H1 (cell line): ENCODE measurements around the gene CHRNA4. TPM values are rescaled to one million over a fixed set of nuclear protein-coding genes. Genes with fewer than 3 reads are reported as not detected.

Source experiments
- CTCF ChIA-PET: fragments of 300-600 bp; sonication (Branson Sonifier 250); formaldehyde crosslinking; loops from one replicate; lab custom pipeline; 2021; ENCODE audit not compliant: partially characterized antibody; lab: Charles Lee
- POLR2A ChIA-PET: fragments of 300-600 bp; sonication (Branson Sonifier 250); formaldehyde crosslinking; loops from one replicate; lab custom pipeline; 2021; ENCODE audit warnings: inconsistent platforms; ENCODE audit not compliant: partially characterized antibody; lab: Charles Lee
- DNase-seq, 2 experiments: peaks; one replicate each; pipeline versions ENCODE4 v3.0.0 to v3.0.0-alpha.2; 2010 to 2022; ENCODE audit warnings: low spot score in 2 of 2, low read depth in 1 of 2, mixed read lengths in 1 of 2
- FAIRE-seq: peaks from 2 replicates; lab custom pipeline; 2011; peaks lifted over from hg19 to GRCh38; lab: Jason Lieb, UNC
- H2AFZ ChIP-seq: 2 replicates; pipeline ENCODE4 v1.8.1; 2012; ENCODE audit warnings: low read length, inconsistent platforms
- H2AK5ac ChIP-seq: 2 replicates; pipeline ENCODE4 v1.6.1; 2013; ENCODE audit warnings: low read depth, low read length
- H2BK120ac ChIP-seq: replicated peaks from 2 replicates; pipeline ENCODE3; 2013; ENCODE audit warnings: low read depth, low read length, inconsistent platforms
- H2BK12ac ChIP-seq: 2 replicates; pipeline ENCODE4 v1.6.1; 2013; ENCODE audit warnings: low read depth, low read length
- H2BK15ac ChIP-seq: 2 replicates; pipeline ENCODE4 v1.6.1; 2013; ENCODE audit warnings: low read length
- H2BK20ac ChIP-seq: 2 replicates; pipeline ENCODE4 v1.6.1; 2013; ENCODE audit warnings: low read length
- H2BK5ac ChIP-seq: 2 replicates; pipeline ENCODE4 v1.6.1; 2013; ENCODE audit warnings: low read depth, low read length
- H3K14ac ChIP-seq: 2 replicates; pipeline ENCODE4 v1.6.1; 2013; ENCODE audit warnings: inconsistent platforms; ENCODE audit not compliant: insufficient read length
- H3K18ac ChIP-seq: 2 replicates; pipeline ENCODE4 v1.6.1; 2013; ENCODE audit warnings: low read length; ENCODE audit errors: extremely low read depth
- H3K23ac ChIP-seq: 2 replicates; pipeline ENCODE4 v1.6.1; 2013; ENCODE audit warnings: inconsistent platforms; ENCODE audit not compliant: insufficient read length
- H3K23me2 ChIP-seq: 2 replicates; pipeline ENCODE4 v1.6.1; 2013; ENCODE audit warnings: low read depth, low read length
- H3K27ac ChIP-seq: 2 replicates; pipeline ENCODE4 v1.6.1; 2011; ENCODE audit warnings: low read depth, low read length, inconsistent platforms
- H3K27me3 ChIP-seq, 4 experiments: replicated peaks in 1 of 4; 1 replicate in 1 of 4; 2 replicates in 3 of 4; pipeline versions ENCODE4 v1.6.1 to v1.8.1; 2011 to 2013; ENCODE audit warnings: low read length in 3 of 4, mild to moderate bottlenecking in 3 of 4, inconsistent platforms in 2 of 4, mixed read lengths in 2 of 4, moderate library complexity in 1 of 4; ENCODE audit not compliant: control insufficient read depth in 3 of 4, insufficient read depth in 3 of 4; ENCODE audit errors: extremely low read depth in 1 of 4
- H3K36me3 ChIP-seq, 4 experiments: 2 replicates each; pipeline versions ENCODE4 v1.6.1 to v1.8.1; 2011 to 2013; ENCODE audit warnings: mild to moderate bottlenecking in 4 of 4, low read length in 3 of 4, moderate library complexity in 2 of 4, control low read depth in 1 of 4, inconsistent platforms in 1 of 4; ENCODE audit not compliant: insufficient read depth in 4 of 4, control insufficient read depth in 2 of 4
- H3K4ac ChIP-seq: replicated peaks from 2 replicates; pipeline ENCODE3; 2013; ENCODE audit warnings: low read length, low read depth, mixed read lengths, inconsistent platforms; ENCODE audit not compliant: insufficient read length
- H3K4me1 ChIP-seq, 4 experiments: replicated peaks in 1 of 4; 1 replicate in 1 of 4; 2 replicates in 3 of 4; pipeline versions ENCODE4 v1.6.1 to v1.8.1; 2011 to 2013; ENCODE audit warnings: low read length in 3 of 4, inconsistent platforms in 2 of 4, mixed read lengths in 1 of 4; ENCODE audit not compliant: insufficient read depth in 4 of 4, control insufficient read depth in 3 of 4
- H3K4me2 ChIP-seq, 2 experiments: 2 replicates each; pipeline versions ENCODE4 v1.6.1 to v1.8.1; 2011 to 2013; ENCODE audit warnings: low read depth in 2 of 2, low read length in 2 of 2, control low read depth in 1 of 2, inconsistent platforms in 1 of 2, mild to moderate bottlenecking in 1 of 2; ENCODE audit not compliant: insufficient read depth in 1 of 2
- H3K4me3 ChIP-seq, 4 experiments: fragments of 200-600, 300-600 bp in 1 of 4; sonication (generic), shearing (Covaris generic), sonication (Bioruptor Twin) in 1 of 4; 2 replicates each; pipeline versions ENCODE4 v1.5.1 to v1.8.1; 2011 to 2016; ENCODE audit warnings: low read length in 4 of 4, low read depth in 3 of 4, control low read depth in 2 of 4, inconsistent platforms in 2 of 4, mild to moderate bottlenecking in 2 of 4, mixed read lengths in 1 of 4, moderate library complexity in 1 of 4; ENCODE audit not compliant: insufficient read depth in 2 of 4; ENCODE audit errors: extremely low read depth in 1 of 4
- H3K56ac ChIP-seq: replicated peaks from 2 replicates; pipeline ENCODE3; 2013; ENCODE audit warnings: low read depth, mild to moderate bottlenecking, mixed read lengths, low read length, inconsistent platforms; ENCODE audit not compliant: insufficient read length
- H3K79me1 ChIP-seq: 2 replicates; pipeline ENCODE4 v1.6.1; 2013; ENCODE audit warnings: low read depth, low read length, control low read depth
- H3K79me2 ChIP-seq, 2 experiments: 2 replicates each; pipeline versions ENCODE4 v1.6.1 to v1.8.1; 2012 to 2013; ENCODE audit warnings: low read length in 2 of 2, mild to moderate bottlenecking in 2 of 2, inconsistent platforms in 1 of 2; ENCODE audit not compliant: insufficient read depth in 2 of 2, control insufficient read depth in 1 of 2
- H3K9ac ChIP-seq, 4 experiments: replicated peaks in 1 of 4; 1 replicate in 1 of 4; 2 replicates in 3 of 4; pipeline versions ENCODE4 v1.6.1 to v1.8.1; 2011 to 2013; ENCODE audit warnings: low read depth in 3 of 4, low read length in 3 of 4, control low read depth in 2 of 4, mild to moderate bottlenecking in 2 of 4, moderate library complexity in 2 of 4, inconsistent platforms in 1 of 4; ENCODE audit errors: extremely low read depth in 1 of 4
- H3K9me3 ChIP-seq, 2 experiments: 2 replicates each; pipeline versions ENCODE4 v1.6.1 to v1.8.1; 2012 to 2013; ENCODE audit warnings: mild to moderate bottlenecking in 2 of 2, moderate library complexity in 2 of 2, control low read depth in 1 of 2, inconsistent platforms in 1 of 2, low read depth in 1 of 2, low read length in 1 of 2, mixed read lengths in 1 of 2; ENCODE audit not compliant: insufficient read depth in 2 of 2
- H4K20me1 ChIP-seq, 2 experiments: replicated peaks in 1 of 2; 2 replicates each; pipeline versions ENCODE3 to v1.8.1; 2011 to 2013; ENCODE audit warnings: inconsistent platforms in 2 of 2, low read length in 2 of 2, mild to moderate bottlenecking in 1 of 2; ENCODE audit not compliant: insufficient read depth in 2 of 2, control insufficient read depth in 1 of 2
- H4K5ac ChIP-seq: 2 replicates; pipeline ENCODE4 v1.6.1; 2013; ENCODE audit warnings: low read length, low read depth, mixed read lengths, inconsistent platforms; ENCODE audit not compliant: insufficient read length
- H4K8ac ChIP-seq: 2 replicates; pipeline ENCODE4 v1.8.0; 2013; ENCODE audit warnings: mild to moderate bottlenecking, moderate library complexity, low read length, inconsistent platforms; ENCODE audit not compliant: insufficient read depth; ENCODE audit errors: extremely low read depth
- H4K91ac ChIP-seq: replicated peaks from 2 replicates; pipeline ENCODE3; 2013; ENCODE audit warnings: low read length, mixed read lengths, inconsistent platforms; ENCODE audit not compliant: insufficient read length
- CTCF ChIP-seq, 3 experiments: IDR thresholded peaks; 1 replicate in 2 of 3; 2 replicates in 1 of 3; pipeline versions ENCODE4 v1.5.1 to v1.6.1; 2011; ENCODE audit warnings: low read length in 3 of 3, mild to moderate bottlenecking in 3 of 3, inconsistent platforms in 2 of 3, low read depth in 1 of 3, moderate library complexity in 1 of 3; ENCODE audit not compliant: insufficient read depth in 1 of 3; ENCODE audit errors: control extremely low read depth in 1 of 3
- GABPA ChIP-seq: IDR thresholded peaks from 2 replicates; pipeline ENCODE4 v1.6.1; 2011; ENCODE audit warnings: mild to moderate bottlenecking, low read length, moderate library complexity, borderline replicate concordance; ENCODE audit not compliant: insufficient read depth
- WGBS, 2 experiments: shearing (Covaris generic) in 1 of 2; methylation state at CpG; one replicate each; pipeline versions ENCODE4 v1.1.6 to v1.1.7; 2013 to 2015; ENCODE audit warnings: low lambda C conversion rate in 2 of 2, mixed read lengths in 2 of 2, inconsistent platforms in 1 of 2, low coverage in 1 of 2, missing lambda C conversion rate in 1 of 2; ENCODE audit not compliant: insufficient replicate concordance in 2 of 2, insufficient coverage in 1 of 2, insufficient read length in 1 of 2; ENCODE audit errors: extremely low coverage in 1 of 2, missing lambda C conversion rate in 1 of 2; 5-methylcytosine and 5-hydroxymethylcytosine counted together
- polyA plus RNA-seq, 7 experiments: library from polyadenylated mRNA; depleted of rRNA in 3 of 7; stranded (reverse) in 5 of 7; unstranded in 2 of 7; fragments of >200 nt in 5 of 7; fragments of 200-250 nt in 2 of 7; gene quantifications; 1 replicate in 5 of 7; 2 replicates in 1 of 7; 4 replicates in 1 of 7; pipeline versions ENCODE4 v1.2.1 to v1.2.3, GENCODE V29; 2011 to 2013; ENCODE audit warnings: missing spikeins in 2 of 7, mixed read lengths in 2 of 7
- total RNA-seq: library from RNA; stranded (reverse); fragmentation: NEBNext Ultra II Directional; extraction: Animal tissue kit (Norgen Biotek cat#: 25700); gene quantifications from 2 replicates; pipeline ENCODE4 v1.2.1, GENCODE V29; 2021

CHRNA4 gene
- total and polyA plus RNA-seq, 2 of the 8 experiments (the other 6 are each of a cell fraction or from before 2014, with no cell fraction given): 4.3 to 5.7 TPM

DNA sequence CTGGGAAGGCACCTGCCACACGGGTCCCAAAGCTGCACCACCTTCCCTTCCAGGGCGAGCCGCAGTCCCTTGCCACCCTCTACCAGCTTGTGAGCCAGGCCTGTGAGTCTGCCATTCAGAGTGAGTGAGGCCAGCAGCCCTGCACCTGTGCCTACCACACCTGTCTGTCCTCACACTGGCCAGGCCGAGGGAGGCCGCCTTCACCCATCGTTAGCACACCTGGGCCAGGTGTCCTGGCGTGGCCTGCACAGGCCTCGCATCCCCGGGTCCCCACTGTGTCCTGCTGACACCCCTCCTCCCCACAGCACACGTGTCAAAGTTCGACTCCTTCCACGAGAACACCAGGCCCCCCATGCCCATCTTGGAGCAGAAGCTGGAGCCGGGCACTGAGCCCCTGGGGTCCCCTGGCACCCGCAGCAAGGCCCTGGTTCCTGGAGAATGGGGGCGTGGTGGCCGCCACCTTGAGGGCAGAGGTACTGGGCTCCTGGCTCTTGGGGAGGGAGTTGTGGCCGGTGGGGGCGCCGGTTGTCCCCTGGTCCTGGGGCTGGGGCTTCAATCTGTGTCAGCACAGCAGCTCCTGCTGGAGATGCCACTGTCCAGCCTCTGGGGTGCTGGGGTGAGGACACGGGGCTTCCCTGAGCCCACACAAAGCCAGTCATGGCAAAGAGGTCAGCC lies 33.0 kb downstream of the CHRNA4 start:
- Histone ChIP-seq H3K4me1 (peaks cover 0 to 5% (median 1%) of the 10 kb centered on the region in 4 experiments; a peak in 3 of 7 replicates), H2BK120ac (no peak overlapping the region), H3K23ac (no peak overlapping the region), H2BK5ac (no peak overlapping the region), H4K91ac (no peak overlapping the region), H3K36me3 (no peaks in the 10 kb centered on the region), H2AK5ac (no peak overlapping the region), H2BK15ac (peak overlapping the region; percentile 25; the same call in 1 of the 2 replicates), H4K8ac (no peak overlapping the region), H3K14ac (no peak overlapping the region), H3K23me2 (no peaks in the 10 kb centered on the region), H3K56ac (no peak overlapping the region), H2AFZ (no peak overlapping the region), H3K4me3 (no peak overlapping the region), H3K79me2 (no peaks in the 10 kb centered on the region), H3K27me3 (no peaks in the 10 kb centered on the region), H3K27ac (no peak overlapping the region), H3K4ac (no peak overlapping the region), H3K79me1 (no peaks in the 10 kb centered on the region), H2BK12ac (peak overlapping the region; percentile 75; the same call in 1 of the 2 replicates), H3K18ac (no peak overlapping the region), H2BK20ac (no peak overlapping the region), H3K9me3 (peaks cover 6 to 17% of the 10 kb centered on the region in 2 experiments; a peak in 3 of 4 replicates), H4K5ac (no peak overlapping the region), H4K20me1 (no peaks in the 10 kb centered on the region), H3K4me2 (no peak overlapping the region), H3K9ac (no peak overlapping the region)
- CTCF ChIA-PET: interaction anchor here (0.9 to 5.9 kb wide), 5 partner anchors 18 to 146 kb away, joined by 3 to 43 read pairs (median 10); no protein-coding TSS in a partner anchor
- FAIRE-seq: no peak
- 91% methylated on average over 18 of the region's 20 CpGs; no CpG with 5 or more reads in 1 of the 2 experiments for WGBS, 2 experiments
- TF ChIP-seq GABPA: no peak
- peak in 2 of 3 experiments; percentile 14 to 18; a peak in 2 of 4 replicates for TF ChIP-seq CTCF (IDR thresholded peaks at IDR 0.05; ENCODE audit: control extremely low read depth in 1 of 3, insufficient read depth in 1 of 3, low read depth in 1 of 3, low read length in 3 of 3)
- DNase-seq: no peak
- POLR2A ChIA-PET: no interaction called here
